Measurements from ENCODE around the gene OR2V2. TPM values are rescaled to one million over a fixed set of nuclear protein-coding genes. Genes with fewer than 3 reads are reported as not detected.

Gene OR2V2
- total and polyA plus RNA-seq, 2 donors (not counting 3 experiments of a cell fraction or from before 2014, with no cell fraction given): not detected

DNA sequence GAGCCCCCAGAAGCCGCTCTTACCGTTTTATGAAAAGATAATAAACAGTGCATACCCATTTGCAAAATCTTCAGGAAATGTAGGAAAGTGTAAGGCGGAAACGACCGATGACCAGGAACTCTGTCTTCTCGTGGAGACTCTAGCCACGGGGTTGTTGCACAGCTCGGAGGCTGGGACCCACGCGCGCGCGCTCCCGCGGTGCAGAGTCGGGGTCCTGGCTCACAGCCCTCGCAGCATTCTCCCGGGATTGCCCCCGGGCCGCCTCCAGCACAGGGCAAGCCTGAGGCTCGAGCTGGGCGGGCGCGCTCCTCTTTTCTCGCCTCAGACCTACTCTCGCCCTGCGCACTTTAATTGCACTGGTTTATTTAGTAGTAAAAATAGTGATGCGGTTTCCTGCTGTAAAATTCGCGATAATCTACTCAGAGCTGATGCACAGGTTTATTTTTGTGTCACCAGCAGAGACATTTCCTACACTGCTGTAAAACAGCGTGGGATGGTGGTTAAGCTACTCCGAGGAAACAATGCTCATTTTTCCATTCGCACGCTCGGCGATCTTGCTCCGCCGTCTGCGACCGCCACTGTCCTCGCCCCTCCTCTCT is 42.1 kb downstream of the OR2V2 start:
- peak overlapping the region; percentile 4 for H3K9ac ChIP-seq (replicated peaks; ENCODE audit: extremely low read depth, insufficient read depth, low read length)
- no peaks in the 10 kb centered on the region for H3K79me2 ChIP-seq (ENCODE audit: control insufficient read depth, insufficient read depth, low read length)
- dilution Hi-C loops (cut with MboI; ENCODE audit: extremely low pct_ligation_motif_present, low sequenced_read_pairs): no loop called here
- CTCF ChIA-PET: interaction anchor here (0.8 to 10.2 kb wide), 8 partner anchors 15 to 404 kb away, joined by 3 to 95 read pairs (median 3); partner anchors contain the start of genes TRIM41, TRIM52 and TRIM7
- intact Hi-C loops (cut with micrococcal nuclease): loop anchor here (2.0 to 10.0 kb wide), 4 partner anchors 17 to 695 kb away; partner anchors contain the start of genes CNOT6, MGAT1 and ZFP62
- no TSS peak for BruUV-seq (replicated peaks)
- no peaks in the 10 kb centered on the region for H4K20me1 ChIP-seq (replicated peaks; ENCODE audit: control insufficient read depth, extremely low read depth, insufficient read depth, low read length)
- H3K4me1 ChIP-seq (ENCODE audit: control insufficient read depth, extremely low read depth, insufficient read depth, low read length): peaks cover 18% of the 10 kb centered on the region
- H3K27ac ChIP-seq (ENCODE audit: insufficient read depth, low read depth, low read length): no peak overlapping the region
- H3K36me3 ChIP-seq (ENCODE audit: control insufficient read depth in 2 of 2, extremely low read depth in 1 of 2, insufficient read depth in 2 of 2, low read length in 2 of 2): no peaks in the 10 kb centered on the region
- H3K4me2 ChIP-seq (ENCODE audit: insufficient read depth, low read length): peak overlapping the region; percentile 79
- peak overlapping the region; percentile 96 for H2AFZ ChIP-seq (ENCODE audit: low read depth, low read length)
- TF ChIP-seq MYC (IDR thresholded peaks at IDR 0.05; ENCODE audit: low read depth, low read length) (no peak), POLR2AphosphoS5 (IDR thresholded peaks at IDR 0.05; ENCODE audit: insufficient read depth, low read depth, low read length) (peak; percentile 9), GATA2 (IDR thresholded peaks at IDR 0.05; ENCODE audit: insufficient read depth, insufficient read length, low read depth, low read length) (no peak), JUN (IDR thresholded peaks at IDR 0.05; ENCODE audit: borderline replicate concordance, insufficient read depth, insufficient read length, low read depth) (no peak), FOS (IDR thresholded peaks at IDR 0.05; ENCODE audit: borderline replicate concordance, insufficient read depth, low read length) (no peak), CTCF (IDR thresholded peaks at IDR 0.05; ENCODE audit: extremely low read depth in 1 of 2, insufficient read depth in 1 of 2, low read depth in 1 of 2, low read length in 2 of 2) (no peak), EZH2 (IDR thresholded peaks at IDR 0.05; ENCODE audit: borderline replicate concordance, low read depth, low read length, severe bottlenecking) (no peak)
- TF ChIP-seq, protein P1, sequence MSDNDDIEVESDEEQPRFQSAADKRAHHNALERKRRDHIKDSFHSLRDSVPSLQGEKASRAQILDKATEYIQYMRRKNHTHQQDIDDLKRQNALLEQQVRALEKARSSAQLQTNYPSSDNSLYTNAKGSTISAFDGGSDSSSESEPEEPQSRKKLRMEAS (IDR thresholded peaks at IDR 0.05; ENCODE audit: insufficient read depth, insufficient read length): no peak
- DNase-seq (ENCODE audit: low read depth, low spot score): peak; percentile 53
- H3K9me1 ChIP-seq (replicated peaks; ENCODE audit: control insufficient read depth, extremely low read depth, insufficient read depth, low read length): no peaks in the 10 kb centered on the region
- H3K4me3 ChIP-seq (replicated peaks in 1 of 3; ENCODE audit: insufficient read depth in 1 of 3, low read depth in 1 of 3, low read length in 3 of 3): peak overlapping the region; percentile 48 to 86 (median 73)
- POLR2A ChIA-PET: interaction anchor here (1.8 kb wide), 1 partner anchor 15 kb away, joined by 6 read pairs; the partner anchor contains the start of gene TRIM7
- no peaks in the 10 kb centered on the region for H3K9me3 ChIP-seq (replicated peaks; ENCODE audit: control insufficient read depth, insufficient read depth, low read length)
- FAIRE-seq: no peak
- H3K27me3 ChIP-seq (ENCODE audit: control insufficient read depth in 2 of 2, insufficient read depth in 2 of 2, low read length in 2 of 2): no peaks in the 10 kb centered on the region

Data from endothelial cell of umbilical vein (primary cell).